GM12891 (cell line): ENCODE measurements around the gene FBXO10.
A peak's percentile ranks its signal among the peaks of the same experiment; 100 is the strongest.
"Not testable (repeated sequence)": the region's sequence is repeated elsewhere in the genome, so short reads cannot be mapped to it uniquely, and the experiment has no call there.

ENCODE experiments used
- DNase-seq: peaks from one replicate; pipeline ENCODE4 v3.0.0; 2011; ENCODE audit warnings: low spot score; ENCODE audit not compliant: insufficient read length
- FAIRE-seq: peaks from 2 replicates; lab custom pipeline; 2011; peaks lifted over from hg19 to GRCh38; lab: Jason Lieb, UNC
- PAX5 ChIP-seq: IDR thresholded peaks from 2 replicates; pipeline ENCODE4 v1.6.1; 2011; ENCODE audit warnings: low read length, moderate library complexity, mild to moderate bottlenecking; ENCODE audit not compliant: insufficient read depth, severe bottlenecking
- POLR2A ChIP-seq: IDR thresholded peaks from 2 replicates; pipeline ENCODE4 v1.6.1; 2011; ENCODE audit warnings: low read depth, low read length, control low read depth
- POLR2AphosphoS5 ChIP-seq: IDR thresholded peaks from 2 replicates; pipeline ENCODE4 v1.6.1; 2011; ENCODE audit warnings: low read depth, low read length, control low read depth
- POU2F2 ChIP-seq: IDR thresholded peaks from 2 replicates; pipeline ENCODE4 v1.6.1; 2011; ENCODE audit warnings: low read depth, mild to moderate bottlenecking, control low read depth, low read length, moderate library complexity
- SPI1 ChIP-seq: IDR thresholded peaks from 2 replicates; pipeline ENCODE4 v1.6.1; 2011; ENCODE audit warnings: low read depth, low read length, control low read depth
- TAF1 ChIP-seq: IDR thresholded peaks from 2 replicates; pipeline ENCODE4 v1.6.1; 2011; ENCODE audit warnings: low read depth, low read length, control low read depth

The FBXO10 gene

GRCh38 chr9:37486616-37487548 lies 89.3 kb downstream of the FBXO10 start:
- TF ChIP-seq POLR2A (no peak), SPI1 (no peak), POU2F2 (no peak), POLR2AphosphoS5 (no peak), PAX5 (no peak), TAF1 (no peak)
- DNase-seq, result no peak
- peak; percentile 26 for FAIRE-seq

DNA sequence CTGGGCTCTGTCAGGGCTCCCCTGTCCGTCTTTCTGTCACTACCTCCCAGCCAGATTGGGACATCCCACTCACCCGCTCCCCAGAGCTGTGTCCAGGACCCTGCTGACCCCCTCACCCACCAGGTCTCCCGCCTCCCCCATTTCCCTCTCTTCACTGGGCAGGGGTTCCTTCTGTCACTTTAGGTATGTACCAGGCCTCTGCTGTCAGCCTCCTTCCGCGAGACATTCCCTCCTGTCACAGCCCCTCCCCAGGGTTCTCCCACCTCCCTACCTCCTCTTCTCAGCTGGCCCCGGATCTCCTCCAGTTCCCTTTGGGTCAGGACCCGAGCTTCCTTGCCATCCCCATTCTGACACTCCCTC lies 89.9 kb downstream of the FBXO10 start:
- FAIRE-seq, result no peak

GRCh38 chr9:37485389-37486255 lies 90.6 kb downstream of the FBXO10 start, which contains the start of gene POLR1E:
TSS of gene POLR1E (plus strand) at chr9:37485948. CDS start at chr9:37486048, 100 bp downstream.
- peak; percentile 100 for FAIRE-seq
- TF ChIP-seq POLR2A, result peak; percentile 89
- TF ChIP-seq TAF1, result peak; percentile 79
- no peak for TF ChIP-seq POU2F2
- TF ChIP-seq POLR2AphosphoS5, result peak; percentile 84
- peak; percentile 95 for DNase-seq

More for the DNA sequence above, 89.9 kb downstream of the FBXO10 start:
- TF ChIP-seq PAX5, result no peak
- no peak for TF ChIP-seq POU2F2
- no peak for TF ChIP-seq POLR2A
- no peak for TF ChIP-seq TAF1
- TF ChIP-seq POLR2AphosphoS5, result no peak
- TF ChIP-seq SPI1, result no peak
- DNase-seq, result no peak

DNA sequence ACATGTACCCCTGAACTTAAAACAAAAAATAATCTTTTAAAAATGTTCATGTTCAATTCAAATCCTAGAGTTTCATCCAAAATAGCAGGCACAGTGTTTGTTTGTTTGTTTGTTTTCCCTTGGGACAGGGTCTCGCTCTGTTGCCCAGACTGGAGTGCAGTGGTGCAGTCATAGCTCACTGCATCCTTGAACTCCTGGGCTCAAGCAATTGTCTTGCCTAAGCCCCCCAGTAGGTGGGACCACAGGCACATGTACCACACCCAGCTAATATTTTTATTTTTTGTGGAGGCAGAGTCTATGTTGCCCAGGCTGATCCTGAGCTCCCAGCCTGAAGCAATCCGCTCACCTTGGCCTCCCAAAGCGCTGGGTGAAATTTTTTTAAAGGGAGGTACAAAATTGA lies 95.4 kb downstream of the FBXO10 start:
- FAIRE-seq (no peak), DNase-seq (no peak)
- TF ChIP-seq TAF1, result no peak
- no peak for TF ChIP-seq POLR2AphosphoS5
- no peak for TF ChIP-seq POU2F2
- TF ChIP-seq SPI1, result no peak
- TF ChIP-seq POLR2A, result no peak
- TF ChIP-seq PAX5, result no peak

- DNase-seq, FAIRE-seq: not testable (repeated sequence)
Measured at GRCh38 chr9:37477987-37478619, 98.1 kb downstream of the FBXO10 start.

GRCh38 chr9:37477443-37477842 lies 98.7 kb downstream of the FBXO10 start:
- DNase-seq, FAIRE-seq: not testable (repeated sequence)

More at GRCh38 chr9:37477987-37478619, 98.1 kb downstream of the FBXO10 start:
- TF ChIP-seq SPI1, result 0 out of 2 replicates have a peak, but pooled peaks have one; percentile 11

DNA sequence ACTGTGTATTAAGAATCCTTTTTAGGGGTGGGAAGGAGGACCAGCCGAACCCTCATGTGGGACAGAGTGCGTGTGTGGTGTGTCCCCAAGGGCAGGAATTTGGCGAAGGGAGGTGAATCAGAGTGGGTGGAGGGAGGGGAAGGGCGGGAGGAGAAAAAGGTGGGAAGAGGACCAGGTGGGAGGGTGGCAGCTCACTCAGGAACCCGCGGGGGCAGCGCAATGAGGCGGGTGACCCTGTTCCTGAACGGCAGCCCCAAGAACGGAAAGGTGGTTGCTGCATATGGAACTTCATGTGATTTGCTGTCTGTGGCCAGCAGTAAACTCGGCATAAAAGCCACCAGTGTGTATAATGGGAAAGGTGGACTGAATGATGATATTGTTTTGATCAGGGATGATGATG lies 99.2 kb downstream of the FBXO10 start:
- TF ChIP-seq TAF1, result no peak
- TF ChIP-seq POLR2A, result no peak
- no peak for TF ChIP-seq POU2F2
- no peak for TF ChIP-seq POLR2AphosphoS5
- no peak for TF ChIP-seq PAX5
- no peak for TF ChIP-seq SPI1
- FAIRE-seq (no peak), DNase-seq (no peak)

DNA sequence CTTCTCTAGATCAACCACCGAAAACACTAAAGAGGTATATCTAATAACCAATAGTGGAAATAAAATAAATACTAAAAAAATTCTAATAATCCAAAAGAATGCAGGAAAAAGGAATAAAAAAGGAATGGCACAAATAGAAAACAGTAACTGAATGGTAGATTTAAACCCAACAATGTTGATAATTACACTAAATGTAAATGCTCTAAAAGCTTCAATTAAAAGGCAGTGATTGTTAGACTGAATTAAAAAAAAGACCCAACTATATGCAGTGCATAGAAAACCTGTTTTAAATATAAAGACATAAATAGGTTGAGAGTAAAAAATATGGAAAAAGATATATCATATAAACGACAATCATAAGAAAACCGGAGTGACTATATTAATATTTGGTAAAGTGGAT lies 101.7 kb downstream of the FBXO10 start:
- FAIRE-seq, result no peak

GRCh38 chr9:37473982-37474381 lies 102.2 kb downstream of the FBXO10 start:
- DNase-seq, FAIRE-seq: not testable (repeated sequence)

More for the DNA sequence above, 101.7 kb downstream of the FBXO10 start:
- TF ChIP-seq POU2F2 (no peak), TAF1 (no peak), POLR2A (no peak), PAX5 (no peak), POLR2AphosphoS5 (no peak), SPI1 (no peak)
- DNase-seq, result no peak
